Epithelial cell of esophagus (primary cell): ENCODE measurements around the gene KDM4B.

ENCODE experiments used
- DNase-seq: peaks from one replicate; pipeline ENCODE4 v3.0.0; 2010; ENCODE audit warnings: low read depth
- H3K4me3 ChIP-seq: 2 replicates; pipeline ENCODE4 v1.5.1; 2011; ENCODE audit warnings: mild to moderate bottlenecking, low read length, control low read depth
- CTCF ChIP-seq: IDR thresholded peaks from 2 replicates; pipeline ENCODE4 v1.5.1; 2011; ENCODE audit warnings: low read depth, mild to moderate bottlenecking, low read length, control low read depth, inconsistent platforms; ENCODE audit not compliant: insufficient read depth; ENCODE audit errors: missing control alignments

The KDM4B gene

GRCh38 chr19:5006201-5006600 lies 37.3 kb downstream of the KDM4B start:
- no peak for DNase-seq

GRCh38 chr19:5006821-5007220 lies 37.9 kb downstream of the KDM4B start:
- H3K4me3 ChIP-seq, result no peak overlapping the region
- no peak for TF ChIP-seq CTCF
- DNase-seq, result no peak

More at GRCh38 chr19:5006201-5006600, 37.3 kb downstream of the KDM4B start:
- H3K4me3 ChIP-seq, result no peak overlapping the region
- TF ChIP-seq CTCF, result no peak

- no peak overlapping the region for H3K4me3 ChIP-seq
- TF ChIP-seq CTCF, result no peak
- no peak for DNase-seq
Measured at GRCh38 chr19:5011476-5012238, 42.7 kb downstream of the KDM4B start.

GRCh38 chr19:5012688-5013457 lies 44.0 kb downstream of the KDM4B start:
- no peak for DNase-seq
- no peak for TF ChIP-seq CTCF

GRCh38 chr19:5013761-5014160 lies 44.8 kb downstream of the KDM4B start:
- no peak for TF ChIP-seq CTCF
- DNase-seq, result no peak

More at GRCh38 chr19:5012688-5013457, 44.0 kb downstream of the KDM4B start:
- no peak overlapping the region for H3K4me3 ChIP-seq

GRCh38 chr19:5014941-5015340 lies 46.0 kb downstream of the KDM4B start:
- H3K4me3 ChIP-seq, result no peak overlapping the region
- no peak for TF ChIP-seq CTCF
- no peak for DNase-seq

More at GRCh38 chr19:5013761-5014160, 44.8 kb downstream of the KDM4B start:
- no peak overlapping the region for H3K4me3 ChIP-seq

- no peak for DNase-seq
- no peak overlapping the region for H3K4me3 ChIP-seq
- no peak for TF ChIP-seq CTCF
Measured at GRCh38 chr19:5016268-5016667, 47.4 kb downstream of the KDM4B start.
